ENCODE data around the gene LUZP4.
"Not testable (repeated sequence)": the region's sequence is repeated elsewhere in the genome, so short reads cannot be mapped to it uniquely, and the experiment has no call there.

The LUZP4 gene, protein sequence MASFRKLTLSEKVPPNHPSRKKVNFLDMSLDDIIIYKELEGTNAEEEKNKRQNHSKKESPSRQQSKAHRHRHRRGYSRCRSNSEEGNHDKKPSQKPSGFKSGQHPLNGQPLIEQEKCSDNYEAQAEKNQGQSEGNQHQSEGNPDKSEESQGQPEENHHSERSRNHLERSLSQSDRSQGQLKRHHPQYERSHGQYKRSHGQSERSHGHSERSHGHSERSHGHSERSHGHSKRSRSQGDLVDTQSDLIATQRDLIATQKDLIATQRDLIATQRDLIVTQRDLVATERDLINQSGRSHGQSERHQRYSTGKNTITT

DNA sequence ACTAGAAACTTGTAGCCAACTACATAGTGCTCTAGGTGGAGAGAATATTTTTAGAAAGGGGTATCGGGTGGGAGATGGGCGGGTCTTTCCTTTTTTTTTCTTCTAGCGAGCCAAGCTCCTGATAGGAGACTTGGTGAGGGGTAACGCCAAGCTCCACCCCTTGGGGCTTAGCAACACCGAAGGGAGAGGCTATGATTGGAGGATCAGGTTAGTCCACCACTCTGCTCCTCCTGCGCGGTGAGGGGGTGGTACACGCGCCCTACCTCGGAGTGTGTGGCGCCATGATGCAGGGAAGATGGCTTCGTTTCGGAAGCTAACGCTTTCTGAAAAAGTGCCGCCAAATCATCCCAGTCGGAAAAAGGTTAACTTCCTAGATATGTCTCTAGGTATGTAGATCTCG lies at the start of gene LUZP4:
Gene LUZP4, plus strand, starts transcription at position 251 of the 400 bp plus-strand sequence. Its CDS starts 45 bp downstream, at position 296.
- DNase-seq = no peak

DNA sequence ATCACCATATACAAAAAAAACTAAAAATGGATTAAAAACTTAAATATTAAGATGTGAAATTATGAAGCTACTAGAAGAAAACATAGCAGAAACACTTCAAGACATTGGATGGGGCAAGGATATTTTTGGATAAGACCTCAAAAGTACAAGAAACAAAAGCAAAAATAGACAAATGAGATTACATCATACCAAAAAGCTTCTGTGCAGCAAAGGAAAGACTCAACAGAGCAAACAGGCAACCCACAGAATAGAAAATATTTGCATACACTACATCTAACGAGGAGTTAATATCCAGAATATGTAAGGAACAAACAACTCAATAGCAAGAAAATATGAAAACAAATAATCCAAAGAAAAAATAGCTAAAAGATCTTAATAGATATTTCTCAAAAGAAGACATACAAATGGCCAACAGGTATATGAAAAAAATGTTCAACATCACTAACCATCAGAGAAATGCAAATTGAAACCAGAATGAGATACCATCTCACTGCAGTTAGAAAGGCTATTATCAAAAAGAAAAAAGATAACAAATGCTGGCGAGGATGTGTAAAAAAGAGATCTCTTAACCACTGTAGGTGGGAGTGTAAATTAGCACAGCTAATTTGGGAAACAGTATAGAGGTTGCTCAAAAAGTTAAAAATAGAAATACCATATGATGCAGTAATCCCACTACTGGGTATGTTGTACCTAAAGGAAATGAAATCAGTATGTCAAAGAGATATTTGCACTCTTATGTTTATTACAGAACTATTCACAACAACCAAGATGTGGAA lies 37.9 kb upstream of the LUZP4 start:
- DNase-seq = no peak

DNA sequence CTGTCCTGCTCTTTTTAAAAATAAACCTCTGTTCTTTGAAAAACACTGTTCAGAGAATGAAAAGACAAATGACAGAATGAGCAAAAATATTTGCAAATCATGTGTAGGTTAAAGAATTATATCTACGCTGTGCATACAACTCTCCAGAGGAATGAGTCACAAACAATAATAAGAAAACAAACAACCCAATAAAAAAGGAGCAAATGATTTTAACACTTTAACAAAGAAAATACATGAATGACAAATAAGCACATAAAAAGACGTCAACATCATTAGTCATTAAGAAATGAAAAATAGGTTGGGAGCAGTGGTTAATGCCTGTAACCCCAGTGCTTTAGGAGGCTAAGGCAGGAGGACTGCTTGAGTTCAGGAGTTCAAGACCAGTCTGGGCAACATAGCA lies 34.5 kb upstream of the LUZP4 start:
- no peak for DNase-seq

DNA sequence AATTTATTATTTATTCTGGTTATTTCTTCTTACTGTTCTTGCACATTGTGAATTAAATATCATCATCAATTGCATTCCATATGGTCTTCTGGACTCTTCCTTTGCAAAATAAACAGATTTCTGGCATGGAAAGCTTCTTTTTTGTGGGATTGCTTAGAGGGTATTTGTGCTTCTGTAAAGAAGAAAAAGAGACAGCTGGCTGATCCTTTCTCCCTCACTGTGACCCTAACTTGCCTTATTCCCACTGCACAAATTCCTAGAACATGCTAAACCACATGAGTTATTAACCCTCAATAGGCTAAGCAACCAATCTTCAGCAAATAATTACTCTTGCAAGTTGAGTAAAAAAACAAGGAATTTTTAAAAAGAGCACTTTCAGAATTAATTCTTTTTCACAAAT lies 31.8 kb upstream of the LUZP4 start:
- no peak for DNase-seq

DNA sequence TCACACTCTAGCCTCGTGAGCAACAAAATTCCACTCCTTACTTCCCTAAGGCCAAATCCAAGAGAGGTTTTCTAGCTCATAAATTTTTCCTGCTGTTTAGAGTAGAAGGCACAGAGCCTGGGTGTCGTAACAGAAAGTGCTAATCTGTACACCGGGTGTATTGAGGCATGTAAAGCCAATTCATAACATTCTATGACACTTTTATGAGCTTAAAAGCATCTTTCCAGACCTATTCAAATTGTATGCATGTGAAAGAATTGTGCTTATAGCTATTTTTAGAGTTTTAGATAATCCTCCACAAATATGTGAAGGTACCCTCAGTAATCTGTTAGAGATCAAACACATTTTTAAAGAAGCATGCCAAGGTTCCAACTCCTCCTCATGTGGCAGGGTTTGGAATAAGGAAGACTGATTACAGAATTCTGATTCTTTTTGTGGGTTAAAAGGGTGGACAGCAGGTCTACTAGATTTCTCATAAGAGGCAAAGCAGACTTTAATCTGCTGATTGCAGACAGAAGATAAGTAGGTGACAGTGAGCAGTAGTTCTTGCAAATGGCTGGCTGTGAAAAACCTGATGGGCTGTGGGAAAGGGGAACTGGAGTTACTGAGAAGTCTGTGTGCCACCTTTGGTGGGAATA lies 30.2 kb upstream of the LUZP4 start:
- DNase-seq = no peak

DNA sequence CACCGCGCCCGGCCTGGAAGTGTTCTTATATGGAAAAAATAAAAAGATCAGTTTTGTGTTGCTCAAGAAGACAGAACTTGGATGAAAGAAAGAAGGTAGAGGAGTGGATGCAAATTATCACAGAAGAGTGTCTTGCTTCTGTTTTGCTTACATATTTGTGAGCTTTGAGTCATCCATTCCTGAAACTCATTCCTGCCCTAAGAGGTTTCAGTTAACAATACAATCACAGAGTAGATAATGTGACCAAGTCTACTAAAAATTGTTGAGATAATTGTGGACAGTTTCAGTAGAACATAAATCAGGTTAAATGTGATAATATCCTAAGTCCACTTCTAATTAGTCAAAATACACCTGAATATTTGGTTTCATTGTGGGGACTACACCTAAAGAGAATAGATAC lies 29.2 kb upstream of the LUZP4 start:
- no peak for DNase-seq

DNA sequence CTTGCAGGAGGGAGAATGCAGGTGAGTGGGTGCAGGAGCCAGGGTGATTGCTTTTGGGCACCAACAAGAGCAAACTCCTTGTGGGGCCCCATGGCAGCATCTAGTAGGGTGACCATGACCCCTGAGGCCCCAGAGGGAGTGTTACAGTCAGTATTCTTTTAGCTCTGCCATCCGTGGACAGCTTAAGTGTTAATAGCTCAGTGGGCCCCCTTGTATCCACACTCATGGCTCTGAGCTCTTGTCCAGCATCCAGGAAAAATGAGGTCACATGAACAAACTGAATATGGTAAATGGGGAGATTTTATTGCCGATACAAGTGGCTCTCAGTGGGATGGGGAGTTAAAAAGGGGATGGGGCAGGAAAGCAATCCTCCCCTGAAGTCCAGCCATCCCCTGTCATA lies 28.4 kb upstream of the LUZP4 start:
- no peak for DNase-seq

DNA sequence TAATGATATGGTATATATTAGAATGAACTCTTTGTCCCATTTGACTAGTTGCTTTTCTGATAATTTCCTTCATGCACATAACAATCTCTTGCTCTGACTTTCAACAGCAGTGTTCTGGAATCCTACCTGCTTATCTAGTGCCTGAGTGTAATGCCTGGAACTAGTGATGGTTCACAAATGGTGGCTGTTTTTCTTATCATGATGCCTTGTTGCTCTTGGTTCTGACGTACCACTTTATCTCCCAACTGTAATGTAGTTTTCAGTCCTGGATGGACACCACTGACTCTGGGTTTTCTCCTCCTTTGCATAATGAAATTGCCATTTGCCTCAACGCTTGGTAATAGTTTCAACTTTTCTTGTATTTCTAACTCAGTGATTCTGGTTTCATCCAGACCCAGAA lies 25.5 kb upstream of the LUZP4 start:
- DNase-seq = no peak

DNA sequence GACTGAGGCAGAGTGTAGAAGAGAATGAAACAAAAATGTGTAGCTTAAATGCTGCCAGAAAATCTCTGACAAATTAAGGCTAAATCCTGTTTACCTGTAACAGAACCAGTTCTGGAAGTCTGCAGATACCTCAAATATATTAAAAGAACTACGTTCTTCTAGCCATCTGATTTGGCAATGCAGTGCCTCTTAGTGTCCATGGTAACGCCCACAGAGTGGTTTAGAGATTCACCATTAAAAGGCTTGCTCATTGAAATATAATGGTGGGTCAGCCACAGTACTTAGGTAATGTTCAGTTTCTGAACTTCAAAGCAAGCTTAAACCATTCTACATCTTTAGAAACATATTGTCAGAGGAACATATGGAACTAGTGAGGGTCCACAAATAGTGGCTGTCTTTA lies 23.2 kb upstream of the LUZP4 start:
- no peak for DNase-seq

DNA sequence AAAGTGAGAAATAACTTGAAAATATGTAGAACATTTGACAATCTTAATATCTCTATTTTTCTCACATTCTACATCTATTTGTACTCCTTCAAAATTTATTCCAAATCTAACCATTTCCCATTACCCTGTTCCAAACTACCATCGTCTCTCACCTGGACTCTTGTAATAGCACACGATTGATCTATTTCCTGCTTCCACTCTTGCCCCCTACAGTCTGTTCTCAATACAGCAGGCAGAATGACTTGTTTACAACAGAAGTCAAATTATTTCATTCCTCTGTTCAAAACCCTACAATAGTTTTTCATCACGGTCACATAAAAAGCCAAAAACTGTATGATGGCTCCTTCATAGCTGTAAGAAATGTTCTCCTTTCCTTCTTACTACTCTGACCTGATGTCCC lies 21.1 kb upstream of the LUZP4 start:
- DNase-seq = no peak

DNA sequence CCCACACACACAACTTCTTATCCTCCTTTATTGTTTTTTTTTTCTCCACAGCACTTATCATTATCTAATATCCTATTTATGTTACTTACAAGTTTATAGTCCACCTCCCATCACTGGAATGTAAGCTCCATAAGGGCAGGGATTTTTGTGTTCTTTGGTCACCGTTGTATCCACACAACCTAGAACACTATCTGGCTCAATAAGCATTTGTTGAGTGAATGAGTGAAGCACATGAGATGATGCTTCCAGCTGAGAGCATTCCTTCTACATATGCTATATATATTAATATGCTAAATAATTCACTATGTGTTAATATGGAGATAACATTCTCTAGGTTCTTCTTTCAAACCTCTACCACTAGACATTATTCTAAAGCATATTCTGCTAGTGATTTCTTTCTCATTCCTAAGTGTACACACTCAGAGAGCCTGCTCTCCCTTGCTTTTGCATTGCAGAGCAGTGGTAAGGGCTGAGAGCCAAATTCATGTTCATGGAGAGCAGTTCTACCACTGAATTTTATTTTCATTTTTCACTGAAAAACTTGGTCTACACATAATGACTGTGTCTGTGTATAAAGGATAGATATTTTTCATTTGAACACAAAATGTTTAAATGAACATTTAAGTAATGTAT lies 20.3 kb upstream of the LUZP4 start:
- DNase-seq = no peak

DNA sequence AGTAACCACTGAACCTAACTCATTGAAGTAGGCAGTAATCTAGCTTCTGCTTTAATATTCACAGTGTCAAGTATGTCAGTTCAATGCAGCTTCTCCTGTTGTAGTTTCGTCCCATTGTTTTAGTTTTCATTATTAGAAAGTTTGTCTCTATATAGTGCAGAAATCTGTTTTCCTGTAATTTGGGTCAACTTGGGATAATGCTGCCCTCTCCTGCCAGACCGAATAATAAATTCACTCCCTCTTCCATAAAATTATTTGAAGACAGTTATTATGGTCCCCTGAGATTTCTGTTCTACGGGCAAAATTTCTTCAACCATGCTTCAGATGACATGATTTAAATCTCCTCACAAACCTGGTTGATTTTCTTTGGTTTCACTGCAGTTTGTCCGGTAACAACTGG lies 4.6 kb upstream of the LUZP4 start:
- DNase-seq = no peak

DNA sequence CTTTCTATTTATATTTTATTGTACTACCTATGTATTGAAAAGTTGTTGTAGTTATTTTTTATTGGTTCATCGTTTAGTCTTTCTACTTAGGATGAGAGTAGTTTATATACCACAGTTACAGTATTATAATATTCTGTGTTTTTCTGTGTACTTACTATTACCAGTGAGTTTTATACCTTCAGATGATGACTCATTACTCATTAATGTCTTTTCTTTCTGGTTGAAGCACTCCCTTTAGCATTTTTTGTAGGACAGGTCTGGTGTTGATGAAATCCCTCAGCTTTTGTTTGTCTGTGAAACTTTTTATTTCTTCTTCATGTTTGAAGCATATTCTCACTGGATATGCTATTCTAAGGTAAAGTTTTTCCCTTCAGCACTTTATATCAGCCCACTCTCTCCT lies 7.7 kb downstream of the LUZP4 start:
- no peak for DNase-seq

DNA sequence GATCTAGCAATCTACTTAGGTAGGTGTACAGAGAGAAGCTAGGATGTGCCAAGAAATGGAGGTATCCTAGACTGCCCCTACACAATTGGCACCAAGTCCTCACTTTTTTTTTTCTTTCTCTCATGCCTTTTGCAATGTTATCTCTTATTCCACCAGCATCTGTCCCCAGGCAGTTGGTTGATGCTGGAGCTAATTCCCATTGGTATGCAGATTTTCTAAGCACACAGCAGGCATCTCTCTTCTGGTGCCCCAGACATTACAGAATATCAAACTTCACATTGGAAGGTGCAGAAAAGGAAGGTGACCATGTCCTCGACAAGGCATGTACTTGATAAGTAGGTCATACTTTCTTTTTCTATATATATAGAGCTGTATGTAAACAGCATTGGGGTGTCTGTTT lies 21.6 kb downstream of the LUZP4 start:
- DNase-seq = no peak

DNA sequence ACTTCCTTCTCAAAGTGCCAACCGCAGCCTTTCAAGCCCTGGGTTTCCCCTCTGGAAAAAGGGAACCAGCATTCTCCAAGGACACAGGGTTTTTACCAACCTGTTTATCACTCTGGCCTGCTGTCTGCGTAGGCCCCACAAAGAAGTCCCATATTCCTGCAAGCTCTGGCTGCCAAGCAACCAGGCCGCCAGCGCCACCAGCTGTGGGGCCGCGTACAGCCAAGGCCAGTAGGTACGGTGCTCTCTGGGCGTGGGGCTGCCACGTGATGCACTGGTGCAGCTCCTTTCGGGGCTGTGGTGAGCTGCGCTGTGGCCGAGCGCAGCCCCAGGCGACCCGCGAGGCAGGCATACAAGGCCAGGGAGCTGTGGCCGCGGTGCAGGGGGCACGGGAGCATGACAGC lies 22.1 kb downstream of the LUZP4 start:
- DNase-seq = no peak

DNA sequence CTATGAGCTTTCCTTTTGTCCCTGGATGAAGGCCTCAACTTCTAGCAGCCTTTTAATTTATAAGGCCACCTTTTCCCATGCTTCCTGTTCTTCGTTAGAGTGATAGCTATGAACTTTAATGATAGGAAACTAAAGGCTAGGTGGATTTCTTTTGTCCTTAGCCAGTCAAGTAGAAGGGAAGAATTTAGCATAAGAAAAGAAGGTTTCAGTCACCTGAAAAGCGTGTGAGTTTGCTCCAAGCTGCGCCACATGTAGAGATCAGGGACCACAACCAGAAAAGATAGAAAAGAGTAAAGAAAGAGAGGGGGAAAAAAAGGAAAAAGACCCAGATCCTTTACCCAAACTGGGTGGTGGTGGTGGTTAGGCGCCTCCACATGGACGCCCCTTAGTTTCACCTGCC lies 28.6 kb downstream of the LUZP4 start:
- no peak for DNase-seq

DNA sequence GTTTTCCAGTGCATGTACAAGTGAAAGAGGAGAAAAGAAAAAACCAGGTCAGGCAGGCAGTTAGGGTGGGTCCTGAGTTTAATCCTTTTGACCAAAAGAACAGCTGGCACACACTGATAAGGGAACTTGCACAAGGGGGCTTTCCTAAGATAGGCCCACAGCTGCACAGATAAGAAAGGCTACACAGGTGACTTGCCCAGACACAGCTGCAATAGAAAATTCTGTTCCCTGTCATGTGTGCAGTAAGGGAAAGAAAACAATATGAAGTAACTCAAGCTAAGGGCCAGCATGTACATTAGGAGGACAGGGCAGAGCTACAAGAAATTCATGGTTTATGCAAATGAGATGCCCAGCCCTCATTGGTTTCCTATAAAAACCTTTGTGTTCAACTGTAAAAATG lies 32.9 kb downstream of the LUZP4 start:
- DNase-seq = no peak

DNA sequence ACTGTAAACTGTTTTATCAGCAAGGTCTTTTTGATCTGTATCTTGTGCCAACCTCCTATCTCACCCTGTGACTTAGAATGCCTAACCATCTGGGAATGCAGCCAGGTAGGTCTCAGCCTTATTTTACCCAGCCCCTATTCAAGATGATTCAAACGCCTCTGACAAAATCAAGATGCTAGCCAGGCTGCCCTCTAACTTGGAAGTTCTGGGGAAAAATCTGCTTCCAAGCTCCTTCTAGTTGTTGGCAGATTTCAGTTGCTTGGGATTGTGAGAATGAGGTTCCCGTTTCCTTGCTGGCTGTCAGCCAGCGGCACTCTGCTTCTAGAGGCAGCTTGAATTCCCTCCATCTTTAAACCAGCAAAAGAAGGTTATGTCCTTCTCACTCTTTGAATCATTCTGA lies 34.7 kb downstream of the LUZP4 start:
- DNase-seq = no peak

DNA sequence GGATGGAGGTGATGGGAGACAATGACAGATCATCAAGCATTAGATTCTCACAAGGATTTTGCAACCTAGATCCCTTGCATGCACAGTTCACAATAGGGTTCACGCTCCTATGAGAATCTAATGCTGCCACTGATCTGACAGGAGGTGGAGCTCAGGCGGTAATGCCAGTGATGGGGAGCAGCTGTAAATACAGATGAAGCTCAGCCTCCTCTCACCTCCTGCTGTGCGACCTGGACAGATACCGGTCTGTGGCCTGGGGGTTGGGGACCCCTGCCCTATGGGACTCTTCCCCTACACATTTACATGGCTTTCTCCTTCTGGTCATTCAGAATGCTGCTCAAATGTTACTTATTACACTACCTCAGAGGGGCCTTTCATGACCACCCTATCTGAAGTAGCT lies 39.8 kb downstream of the LUZP4 start:
- DNase-seq = not testable (repeated sequence)

DNA sequence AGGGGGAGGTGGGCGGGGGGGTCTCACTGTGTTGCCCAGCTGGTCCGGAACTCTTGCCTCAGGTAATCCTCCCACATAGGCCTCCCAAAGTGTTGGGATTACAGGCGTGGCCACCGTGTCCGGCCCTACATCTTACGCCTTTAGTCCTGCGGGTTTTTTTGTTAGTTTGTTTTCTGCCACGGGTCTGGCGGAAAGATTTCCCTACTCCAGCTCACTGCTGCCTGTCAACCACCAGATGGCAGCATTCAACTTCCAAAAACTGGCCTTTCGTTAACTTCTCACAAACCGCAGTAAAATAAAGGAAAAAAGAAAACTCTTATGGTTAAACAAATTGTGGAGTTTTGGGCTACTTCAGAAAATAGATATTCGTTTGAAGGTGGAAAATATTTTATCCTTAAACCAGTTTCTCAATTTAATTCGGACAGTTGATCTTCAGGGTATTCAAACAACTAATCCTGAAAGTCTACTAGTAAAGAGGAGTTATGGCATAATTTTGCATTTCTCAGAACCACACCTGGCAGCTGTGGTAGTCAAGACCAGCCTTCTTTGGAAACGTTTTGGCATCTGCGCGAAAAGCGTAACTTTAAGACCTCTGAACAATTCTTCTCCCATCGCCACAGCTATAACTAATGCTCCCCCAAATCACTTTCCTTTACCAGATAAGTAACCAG lies 41.1 kb downstream of the LUZP4 start:
- no peak for DNase-seq

DNA sequence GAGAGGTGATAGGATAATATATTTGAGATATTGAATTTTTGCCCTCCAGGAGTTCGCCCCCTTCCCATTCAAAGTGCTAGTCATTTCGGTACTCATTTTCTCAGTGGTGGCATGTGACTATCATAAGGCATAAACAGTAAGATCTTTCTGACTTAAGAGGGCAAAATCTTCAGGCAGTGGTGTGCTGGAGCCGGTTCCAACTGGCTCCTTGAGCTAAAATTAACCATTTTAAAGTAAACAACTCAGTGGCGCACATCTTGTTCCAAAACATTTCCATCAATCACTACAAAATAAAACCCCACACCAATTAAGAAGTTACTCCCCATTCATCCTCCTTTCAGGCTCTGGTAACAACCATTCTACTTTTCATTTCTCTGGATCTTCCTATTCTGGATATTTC lies 43.3 kb downstream of the LUZP4 start:
- no peak for DNase-seq

DNA sequence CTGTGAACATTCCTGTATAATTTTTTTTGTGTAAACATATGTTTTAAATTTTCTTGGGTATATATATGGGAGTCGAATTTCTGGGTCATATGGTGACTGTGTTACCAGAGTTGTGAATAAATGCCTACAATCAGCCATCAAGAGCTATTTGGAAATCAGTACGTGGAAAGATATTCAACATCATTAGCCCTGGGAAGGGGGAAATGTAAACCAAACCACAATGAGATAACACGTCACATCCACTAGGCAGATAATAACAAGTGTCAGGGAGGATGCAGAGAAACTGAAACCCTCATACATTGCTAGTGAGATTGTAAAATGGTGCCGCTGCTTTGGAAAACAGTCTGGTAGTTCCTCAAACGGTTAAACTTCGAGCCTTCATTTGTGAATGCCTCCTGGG lies 43.9 kb downstream of the LUZP4 start:
- DNase-seq = no peak

DNA sequence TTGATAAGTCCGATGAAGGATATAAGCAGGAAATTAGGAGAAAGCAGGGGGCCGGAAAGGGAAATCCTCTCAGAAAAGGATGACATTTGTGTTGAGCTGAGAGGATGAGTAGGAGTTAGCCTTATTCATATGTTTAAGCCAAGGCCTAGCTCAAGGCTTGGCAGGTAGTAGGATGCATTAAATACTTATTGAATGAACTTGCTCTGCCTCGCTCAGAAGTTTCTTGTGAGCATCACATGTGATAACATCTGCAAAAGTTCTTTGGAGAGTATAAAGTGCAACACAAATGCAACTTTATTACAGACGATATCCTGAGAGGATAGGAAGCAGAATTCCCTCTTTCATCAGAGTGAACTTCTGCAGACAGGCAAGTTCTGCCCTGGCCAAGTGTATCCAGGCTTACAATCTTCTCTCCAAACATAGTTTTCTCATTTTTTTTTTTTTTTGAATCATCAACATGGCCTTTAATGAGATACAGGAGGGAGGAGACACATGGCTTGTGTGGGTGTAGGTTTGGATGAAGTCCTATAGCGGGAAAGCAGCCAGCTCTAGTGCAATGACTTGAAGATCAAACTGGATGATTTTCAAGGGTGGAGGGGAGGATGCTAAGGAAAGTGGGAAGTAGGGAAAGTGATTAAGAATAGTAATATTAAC lies 48.1 kb downstream of the LUZP4 start:
- no peak for DNase-seq

Measured in activated CD8-positive, alpha-beta memory T cell treated with anti-CD3 and anti-CD28 coated beads, Interleukin-2, amount 50 U/mL, for 4 hours (primary cell).